ENCODE measurements around the gene ARHGAP5.

- TF ChIP-seq NR1H2 (CRISPR knock-in tag; IDR thresholded peaks at IDR 0.05) (no peak), TP53 (CRISPR knock-in tag; IDR thresholded peaks at IDR 0.05) (no peak), CTCF (IDR thresholded peaks at IDR 0.05) (no peak), MLX (CRISPR knock-in tag; IDR thresholded peaks at IDR 0.05) (no peak)
These were observed 1.3 kb upstream of the ARHGAP5 start for GRCh38 chr14:32075672-32076277.
